Panc1 (cell line): ENCODE results near the gene NOC2L. TPM values are rescaled to one million over a fixed set of nuclear protein-coding genes. Genes with fewer than 3 reads are reported as not detected.

Source experiments
- ATAC-seq: fragments of 200-7000 bp; cut with Tn5 transposase; 2 replicates; pipeline ENCODE4 v1.9.1; 2020; ENCODE audit warnings: mild to moderate bottlenecking, moderate library complexity
- BruUV-seq: library from RNA; stranded (reverse); fragments of 400-500 nt; replicated peaks from 2 replicates; lab custom pipeline; 2021; lab: Mats Ljungman, UMichigan
- CTCF ChIA-PET: fragments of 300-600 bp; sonication (Branson Sonifier 250); formaldehyde crosslinking; loops from one replicate; lab custom pipeline; 2022; ENCODE audit warnings: antibody characterized with exemption; lab: Charles Lee
- POLR2A ChIA-PET: fragments of 300-600 bp; sonication (Branson Sonifier 250); formaldehyde crosslinking; loops from one replicate; lab custom pipeline; 2022; ENCODE audit warnings: antibody characterized with exemption; lab: Charles Lee
- DNase-seq: peaks from one replicate; pipeline ENCODE4 v3.0.0-alpha.2; 2010; ENCODE audit warnings: low read depth, low spot score
- H3K27ac ChIP-seq: 2 replicates; pipeline ENCODE4 v1.5.1; 2011; ENCODE audit warnings: mild to moderate bottlenecking, low read length, inconsistent platforms
- H3K27me3 ChIP-seq: fragments of 200-500 bp; sonication (Bioruptor generic); 2 replicates; pipeline ENCODE4 v1.6.0; 2014; ENCODE audit warnings: low read length, inconsistent platforms; ENCODE audit not compliant: control insufficient read depth, insufficient read depth
- H3K36me3 ChIP-seq: fragments of 200-500 bp; sonication (Bioruptor generic); 2 replicates; pipeline ENCODE4 v1.5.1; 2014; ENCODE audit warnings: inconsistent platforms, mild to moderate bottlenecking, low read length, moderate library complexity; ENCODE audit not compliant: control insufficient read depth, insufficient read depth
- H3K4me1 ChIP-seq: 2 replicates; pipeline ENCODE4 v1.5.1; 2011; ENCODE audit warnings: inconsistent platforms, mild to moderate bottlenecking, low read length, moderate library complexity; ENCODE audit not compliant: control insufficient read depth, insufficient read depth
- H3K4me3 ChIP-seq, 2 experiments: 2 replicates each; pipeline ENCODE4 v1.5.1; 2011 to 2012; ENCODE audit warnings: low read depth in 2 of 2, low read length in 2 of 2, mild to moderate bottlenecking in 2 of 2, inconsistent platforms in 1 of 2, moderate library complexity in 1 of 2
- H3K9me3 ChIP-seq: fragments of 200-500 bp; sonication (Bioruptor generic); 2 replicates; pipeline ENCODE4 v1.5.1; 2014; ENCODE audit warnings: low read depth, mild to moderate bottlenecking, inconsistent platforms, low read length, moderate library complexity; ENCODE audit not compliant: control insufficient read depth, insufficient read depth
- CTCF ChIP-seq: fragments of 450-650 bp; IDR thresholded peaks from 2 replicates; pipeline ENCODE4 v1.5.1; 2017; ENCODE audit warnings: mild to moderate bottlenecking
- POLR2AphosphoS5 ChIP-seq: IDR thresholded peaks from 2 replicates; pipeline ENCODE4 v1.6.1; 2012; ENCODE audit warnings: mild to moderate bottlenecking, low read depth, low read length, moderate library complexity
- REST ChIP-seq, 2 experiments: IDR thresholded peaks; 2 replicates each; pipeline ENCODE4 v1.6.1; 2011 to 2012; ENCODE audit warnings: low read depth in 2 of 2, control low read depth in 1 of 2, low read length in 1 of 2, mild to moderate bottlenecking in 1 of 2, moderate library complexity in 1 of 2; ENCODE audit not compliant: insufficient read depth in 1 of 2
- SIN3A ChIP-seq: IDR thresholded peaks from 2 replicates; pipeline ENCODE4 v1.6.1; 2012; ENCODE audit warnings: low read depth, mild to moderate bottlenecking, low read length, moderate library complexity, borderline replicate concordance; ENCODE audit not compliant: insufficient read depth
- TCF7L2 ChIP-seq: IDR thresholded peaks from 2 replicates; pipeline ENCODE4 v1.6.1; 2011; ENCODE audit warnings: mild to moderate bottlenecking, low read depth, low read length, inconsistent platforms
- in situ Hi-C: cut with HindIII; loops from 2 replicates; pipeline ENCODE4 v1.10.0; 2016; ENCODE audit warnings: low sequenced_read_pairs, low pct_unique_long_range_greater_than_20kb
- intact Hi-C: fragments of 100-400 bp; cut with micrococcal nuclease; formaldehyde crosslinking; loops from one replicate; pipeline ENCODE4 v1.10.0; 2022; ENCODE audit not compliant: unreplicated experiment
- total RNA-seq: library from RNA; stranded (reverse); gene quantifications from one replicate; pipeline ENCODE4 v1.2.1, GENCODE V29; 2021; ENCODE audit not compliant: unreplicated experiment

NOC2L gene
- total RNA-seq, 1 experiment from 2014 or later = 193 TPM

DNA sequence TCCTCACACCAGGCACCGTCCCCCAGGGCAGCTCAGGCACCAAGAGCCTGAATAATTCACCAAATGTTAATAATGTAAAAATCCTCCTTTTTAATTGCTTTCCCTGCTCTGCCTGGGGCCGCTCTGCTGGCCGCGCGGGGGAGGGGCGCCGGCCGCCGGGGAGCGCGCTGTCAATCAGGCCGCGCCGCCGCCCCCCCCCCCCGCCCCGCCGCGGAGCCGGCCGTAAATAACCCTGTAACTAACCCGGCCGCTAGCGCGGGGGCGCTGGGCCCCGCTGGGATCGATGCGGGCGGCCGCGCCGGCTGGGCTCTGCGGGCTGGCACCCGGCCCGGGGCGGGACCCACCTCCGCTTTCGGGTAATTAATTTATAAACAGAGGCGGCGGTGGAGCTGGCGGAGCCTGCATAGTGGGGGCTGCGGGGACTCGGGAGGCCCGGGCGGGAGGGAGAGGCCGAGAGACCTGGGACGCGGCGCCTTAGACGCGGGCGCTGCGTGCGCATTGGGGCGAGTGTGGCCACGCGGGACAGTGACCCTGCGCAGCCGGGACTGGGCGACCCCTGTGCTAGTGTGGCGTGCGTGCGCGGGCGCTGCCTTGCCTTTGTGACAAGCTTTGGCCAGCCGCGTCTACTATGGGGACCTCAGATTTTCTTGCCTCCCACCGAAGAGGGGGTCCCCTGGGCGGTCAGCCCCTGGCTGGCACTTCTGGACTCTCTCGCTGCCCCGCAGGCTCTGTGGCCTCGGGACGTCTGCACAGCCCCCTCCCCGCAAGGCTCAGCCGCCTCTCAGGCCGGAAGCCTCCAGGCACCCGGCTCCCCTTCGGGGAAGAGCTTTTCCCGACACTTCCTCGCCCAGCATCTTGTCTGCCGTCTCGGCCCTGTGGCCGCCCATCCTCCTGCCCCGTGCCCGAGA, 18.7 kb downstream of the NOC2L start:
- DNase-seq (no peak), ATAC-seq (peak; percentile 14)
- ChIA-PET CTCF (interaction anchor here (0.6 kb wide), 1 partner anchor 36 kb away, joined by 4 read pairs; no protein-coding TSS in a partner anchor), POLR2A (no interaction called here)
- no peaks in the 10 kb centered on the region for H3K9me3 ChIP-seq
- no peaks in the 10 kb centered on the region for H3K36me3 ChIP-seq
- intact Hi-C loops = loop anchor here (5.0 kb wide), 1 partner anchor 33 kb away; no protein-coding TSS in a partner anchor
- H3K4me3 ChIP-seq = peak overlapping the region; percentile 40 to 57
- TF ChIP-seq CTCF (peak; percentile 18), POLR2AphosphoS5 (peak; percentile 42; the same call in 1 of the 2 replicates), SIN3A (0 out of 2 replicates have a peak, but pooled peaks have one; percentile 65), REST (IDR thresholded peaks at IDR 0.05; ENCODE audit: insufficient read depth in 1 of 2, low read depth in 2 of 2, low read length in 1 of 2) (no peak), TCF7L2 (peak; percentile 44; the same call in 1 of the 2 replicates)
- H3K27me3 ChIP-seq = no peaks in the 10 kb centered on the region
- BruUV-seq = no TSS peak
- H3K4me1 ChIP-seq = peaks cover 66% of the 10 kb centered on the region
- in situ Hi-C loops = no loop called here
- peak overlapping the region; percentile 87 for H3K27ac ChIP-seq

- DNase-seq = no peak
- Histone ChIP-seq H3K36me3 (no peaks in the 10 kb centered on the region), H3K27me3 (no peaks in the 10 kb centered on the region), H3K4me3 (peak overlapping the region in 1 of 2 experiments; percentile 23; a peak in 1 of 4 replicates), H3K9me3 (no peaks in the 10 kb centered on the region), H3K4me1 (peaks cover 58% of the 10 kb centered on the region), H3K27ac (peak overlapping the region; percentile 46)
- TF ChIP-seq SIN3A (no peak), TCF7L2 (no peak), REST (IDR thresholded peaks at IDR 0.05; ENCODE audit: insufficient read depth in 1 of 2, low read depth in 2 of 2, low read length in 1 of 2) (no peak), CTCF (no peak; the same call in 1 of the 2 replicates), POLR2AphosphoS5 (no peak)
- in situ Hi-C loops (no loop called here), intact Hi-C loops (loop anchor here (5.0 kb wide), 1 partner anchor 32 kb away; no protein-coding TSS in a partner anchor)
- CTCF ChIA-PET = interaction anchor here (0.6 kb wide), 2 partner anchors 35 to 37 kb away, joined by 3 to 4 read pairs; no protein-coding TSS in a partner anchor
- POLR2A ChIA-PET = no interaction called here
- BruUV-seq = no TSS peak
- no peak for ATAC-seq
Measured at GRCh38 chr1:939511-940106, 19.4 kb downstream of the NOC2L start.
